PC-3 (cell line): Measurements from ENCODE around the gene RBM34. TPM values are rescaled to one million over a fixed set of nuclear protein-coding genes. Genes with fewer than 3 reads are reported as not detected.
A peak's percentile ranks its signal among the peaks of the same experiment; 100 is the strongest.

ENCODE experiments used
- ATAC-seq: fragments of 200-7000 bp; cut with Tn5 transposase; 2 replicates; pipeline ENCODE4 v1.9.1; 2020; ENCODE audit warnings: mild to moderate bottlenecking, moderate library complexity
- BruUV-seq: library from RNA; stranded (reverse); fragments of 400-500 nt; replicated peaks from 2 replicates; lab custom pipeline; 2021; lab: Mats Ljungman, UMichigan
- CTCF ChIA-PET: fragments of 300-600 bp; sonication (Branson Sonifier 250); formaldehyde crosslinking; loops from one replicate; lab custom pipeline; 2022; ENCODE audit warnings: antibody characterized with exemption; lab: Charles Lee
- POLR2A ChIA-PET: fragments of 300-600 bp; sonication (Branson Sonifier 250); formaldehyde crosslinking; loops from one replicate; lab custom pipeline; 2022; ENCODE audit warnings: antibody characterized with exemption; ENCODE audit not compliant: unreplicated experiment; lab: Charles Lee
- DNase-seq: peaks from one replicate; pipeline ENCODE4 v3.0.0-alpha.2; 2015
- H2AFZ ChIP-seq: fragments of 300-600 bp; sonication (generic); 2 replicates; pipeline ENCODE4 v1.6.0; 2016; ENCODE audit warnings: antibody characterized with exemption, low read length
- H3F3A ChIP-seq: fragments of 300-600 bp; sonication (generic); one replicate; pipeline ENCODE4 v1.6.0; 2017; ENCODE audit warnings: antibody characterized with exemption, low read length, control low read depth, mild to moderate bottlenecking; ENCODE audit not compliant: unreplicated experiment
- H3K27ac ChIP-seq: fragments of 300-600 bp; sonication (generic); 2 replicates; pipeline ENCODE4 v1.5.1; 2016; ENCODE audit warnings: mild to moderate bottlenecking, low read length
- H3K27me3 ChIP-seq: fragments of 300-600 bp; sonication (generic); 2 replicates; pipeline ENCODE4 v1.6.1; 2016; ENCODE audit warnings: low read length, mixed read lengths
- H3K36me3 ChIP-seq: fragments of 300-600 bp; sonication (generic); 2 replicates; pipeline ENCODE4 v1.6.1; 2016; ENCODE audit warnings: low read depth, mixed run types, low read length, mixed read lengths
- H3K4me1 ChIP-seq: fragments of 300-600 bp; sonication (generic); 2 replicates; pipeline ENCODE4 v1.5.1; 2016; ENCODE audit warnings: low read length; ENCODE audit not compliant: insufficient read depth
- H3K4me2 ChIP-seq: fragments of 300-600 bp; sonication (generic); 2 replicates; pipeline ENCODE4 v1.6.0; 2016; ENCODE audit warnings: low read length
- H3K4me3 ChIP-seq: fragments of 300-600 bp; sonication (generic); 2 replicates; pipeline ENCODE4 v1.5.1; 2016; ENCODE audit warnings: mild to moderate bottlenecking, low read length, mixed read lengths
- H3K79me2 ChIP-seq: fragments of 300-600 bp; sonication (generic); 2 replicates; pipeline ENCODE4 v1.6.1; 2017; ENCODE audit warnings: low read length, mixed read lengths
- H3K9ac ChIP-seq: fragments of 300-600 bp; sonication (generic); 2 replicates; pipeline ENCODE4 v1.6.0; 2016; ENCODE audit warnings: mild to moderate bottlenecking, low read length
- H3K9me2 ChIP-seq: fragments of 300-600 bp; sonication (generic); replicated peaks from 2 replicates; pipeline ENCODE4 v1.6.1; 2016; ENCODE audit warnings: mixed run types, low read length, mixed read lengths
- H3K9me3 ChIP-seq: fragments of 300-600 bp; sonication (generic); 2 replicates; pipeline ENCODE4 v1.6.1; 2016; ENCODE audit warnings: low read length, mixed read lengths
- H4K20me1 ChIP-seq: fragments of 300-600 bp; sonication (generic); 2 replicates; pipeline ENCODE4 v1.6.1; 2016; ENCODE audit warnings: low read length, mixed read lengths
- EZH2 ChIP-seq: fragments of 300-600 bp; sonication (generic); IDR thresholded peaks from one replicate; pipeline ENCODE4 v1.6.1; 2017; ENCODE audit warnings: antibody characterized with exemption, mild to moderate bottlenecking, low read length; ENCODE audit not compliant: unreplicated experiment
- EZH2phosphoT487 ChIP-seq: fragments of 300-600 bp; sonication (generic); IDR thresholded peaks from 2 replicates; pipeline ENCODE4 v1.6.1; 2018; ENCODE audit warnings: mild to moderate bottlenecking, antibody characterized with exemption, low read length, borderline replicate concordance
- intact Hi-C: fragments of 100-400 bp; cut with micrococcal nuclease; formaldehyde crosslinking; loops from 2 replicates; pipeline ENCODE4 v1.9.0; 2023
- total RNA-seq: library from RNA; depleted of rRNA; stranded (reverse); fragments of >200 nt; gene quantifications from 2 replicates; pipeline ENCODE4 v1.2.3, GENCODE V29; 2014
- TF ChIP-seq, protein P1 (sequence below): fragments of 300-600 bp; sonication (generic); conservative IDR thresholded peaks from 2 replicates; pipeline ENCODE4 v1.5.1; 2017; ENCODE audit warnings: antibody characterized with exemption, low read depth, mild to moderate bottlenecking, low read length

The RBM34 gene
- total RNA-seq, 1 experiment from 2014 or later, result 40.1 TPM

- H3K4me2 ChIP-seq, result no peak overlapping the region
- BruUV-seq, result no TSS peak
- H2AFZ ChIP-seq, result no peak overlapping the region
- no peak overlapping the region for H3K27ac ChIP-seq
- POLR2A ChIA-PET, result no interaction called here
- H3K36me3 ChIP-seq, result peaks cover 17% of the 10 kb centered on the region
- H3K9me3 ChIP-seq, result no peaks in the 10 kb centered on the region
- H3K9me2 ChIP-seq, result no peaks in the 10 kb centered on the region
- H3K4me3 ChIP-seq, result no peak overlapping the region
- DNase-seq, result no peak
- ATAC-seq, result no peak
- H4K20me1 ChIP-seq, result peaks cover 9% of the 10 kb centered on the region
- peaks cover 8% of the 10 kb centered on the region; the same call in 1 of the 2 replicates for H3K4me1 ChIP-seq
- TF ChIP-seq, protein P1, sequence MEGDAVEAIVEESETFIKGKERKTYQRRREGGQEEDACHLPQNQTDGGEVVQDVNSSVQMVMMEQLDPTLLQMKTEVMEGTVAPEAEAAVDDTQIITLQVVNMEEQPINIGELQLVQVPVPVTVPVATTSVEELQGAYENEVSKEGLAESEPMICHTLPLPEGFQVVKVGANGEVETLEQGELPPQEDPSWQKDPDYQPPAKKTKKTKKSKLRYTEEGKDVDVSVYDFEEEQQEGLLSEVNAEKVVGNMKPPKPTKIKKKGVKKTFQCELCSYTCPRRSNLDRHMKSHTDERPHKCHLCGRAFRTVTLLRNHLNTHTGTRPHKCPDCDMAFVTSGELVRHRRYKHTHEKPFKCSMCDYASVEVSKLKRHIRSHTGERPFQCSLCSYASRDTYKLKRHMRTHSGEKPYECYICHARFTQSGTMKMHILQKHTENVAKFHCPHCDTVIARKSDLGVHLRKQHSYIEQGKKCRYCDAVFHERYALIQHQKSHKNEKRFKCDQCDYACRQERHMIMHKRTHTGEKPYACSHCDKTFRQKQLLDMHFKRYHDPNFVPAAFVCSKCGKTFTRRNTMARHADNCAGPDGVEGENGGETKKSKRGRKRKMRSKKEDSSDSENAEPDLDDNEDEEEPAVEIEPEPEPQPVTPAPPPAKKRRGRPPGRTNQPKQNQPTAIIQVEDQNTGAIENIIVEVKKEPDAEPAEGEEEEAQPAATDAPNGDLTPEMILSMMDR, result no peak
- no peak for TF ChIP-seq EZH2phosphoT487
- TF ChIP-seq EZH2, result no peak
- no peak overlapping the region for H3K9ac ChIP-seq
- H3F3A ChIP-seq, result no peaks in the 10 kb centered on the region
- intact Hi-C loops, result no loop called here
- peaks cover 17% of the 10 kb centered on the region for H3K79me2 ChIP-seq
- CTCF ChIA-PET, result no interaction called here
- no peaks in the 10 kb centered on the region for H3K27me3 ChIP-seq
Observed at GRCh38 chr1:235131961-235132360, 29.1 kb downstream of the RBM34 start.

DNA sequence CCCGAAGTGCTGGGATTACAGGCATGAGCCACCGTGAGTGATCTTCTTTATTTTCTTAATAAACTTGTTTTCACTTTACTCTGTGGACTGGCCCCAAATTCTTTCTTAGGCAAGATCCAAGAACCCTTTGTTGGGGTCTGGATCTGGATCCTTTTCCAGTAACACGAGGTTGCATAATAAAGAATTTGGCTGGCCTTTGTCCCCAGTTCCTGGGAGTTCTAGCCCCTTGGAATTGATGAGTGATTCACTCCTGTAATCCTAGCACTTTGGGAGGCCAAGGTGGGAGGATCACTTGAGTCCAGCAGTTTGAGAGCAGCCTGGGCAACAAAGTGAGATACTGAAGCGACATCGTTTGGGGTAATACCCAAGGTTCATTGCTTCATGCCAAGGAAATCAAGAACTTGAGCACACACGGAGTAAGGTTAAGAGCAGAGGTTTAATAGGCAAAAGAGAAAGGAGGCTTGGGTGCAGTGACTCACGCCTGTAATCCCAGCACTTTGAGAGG, 30.2 kb downstream of the RBM34 start:
- no peaks in the 10 kb centered on the region for H3F3A ChIP-seq
- H4K20me1 ChIP-seq, result peaks cover 19% of the 10 kb centered on the region
- no peak overlapping the region for H2AFZ ChIP-seq
- peaks cover 8% of the 10 kb centered on the region; the same call in 1 of the 2 replicates for H3K4me1 ChIP-seq
- no peaks in the 10 kb centered on the region for H3K9me2 ChIP-seq
- no peak for ATAC-seq
- ChIA-PET POLR2A (no interaction called here), CTCF (no interaction called here)
- TF ChIP-seq, protein P1, result no peak
- no peak for TF ChIP-seq EZH2
- no peak for TF ChIP-seq EZH2phosphoT487
- DNase-seq, result no peak
- intact Hi-C loops, result no loop called here
- no peak overlapping the region for H3K4me2 ChIP-seq
- no TSS peak for BruUV-seq
- no peaks in the 10 kb centered on the region for H3K27me3 ChIP-seq
- no peak overlapping the region for H3K9ac ChIP-seq
- H3K79me2 ChIP-seq, result peaks cover 29% of the 10 kb centered on the region
- H3K36me3 ChIP-seq, result peaks cover 11% of the 10 kb centered on the region; the same call in 1 of the 2 replicates
- no peak overlapping the region for H3K27ac ChIP-seq
- H3K4me3 ChIP-seq, result no peak overlapping the region
- no peaks in the 10 kb centered on the region for H3K9me3 ChIP-seq

- no TSS peak for BruUV-seq
- CTCF ChIA-PET, result no interaction called here
- Histone ChIP-seq H3K4me1 (peaks cover 5% of the 10 kb centered on the region; the same call in 1 of the 2 replicates), H3K4me3 (no peak overlapping the region), H3K36me3 (peaks cover 6% of the 10 kb centered on the region; the same call in 1 of the 2 replicates), H3K4me2 (no peak overlapping the region), H2AFZ (no peak overlapping the region), H4K20me1 (peaks cover 22% of the 10 kb centered on the region), H3F3A (no peaks in the 10 kb centered on the region), H3K9me2 (no peaks in the 10 kb centered on the region), H3K79me2 (peaks cover 37% of the 10 kb centered on the region), H3K27me3 (no peaks in the 10 kb centered on the region), H3K9me3 (no peaks in the 10 kb centered on the region), H3K27ac (no peak overlapping the region), H3K9ac (no peak overlapping the region)
- ATAC-seq (peak; percentile 9; the same call in 1 of the 2 replicates), DNase-seq (no peak)
- intact Hi-C loops, result no loop called here
- POLR2A ChIA-PET, result no interaction called here
- TF ChIP-seq EZH2 (no peak), EZH2phosphoT487 (no peak)
- TF ChIP-seq, protein P1, result no peak
Observed at GRCh38 chr1:235129774-235130570, 31.1 kb downstream of the RBM34 start.
